Measurements from ENCODE around the gene KBTBD7.

KBTBD7 gene

GRCh38 chr13:41241626-41242025, 47.3 kb upstream of the KBTBD7 start (continued):
- no peak for TF ChIP-seq ZNF518A (tag by site-specific recombination; conservative IDR thresholded peaks at IDR 0.05; ENCODE audit: low read depth)
- no peak for TF ChIP-seq ZNF76 (tag by site-specific recombination; IDR thresholded peaks at IDR 0.05; ENCODE audit: borderline replicate concordance, low read depth)
- no peak for TF ChIP-seq ZNF18 (tag by site-specific recombination; IDR thresholded peaks at IDR 0.05)
- TF ChIP-seq, protein P1, sequence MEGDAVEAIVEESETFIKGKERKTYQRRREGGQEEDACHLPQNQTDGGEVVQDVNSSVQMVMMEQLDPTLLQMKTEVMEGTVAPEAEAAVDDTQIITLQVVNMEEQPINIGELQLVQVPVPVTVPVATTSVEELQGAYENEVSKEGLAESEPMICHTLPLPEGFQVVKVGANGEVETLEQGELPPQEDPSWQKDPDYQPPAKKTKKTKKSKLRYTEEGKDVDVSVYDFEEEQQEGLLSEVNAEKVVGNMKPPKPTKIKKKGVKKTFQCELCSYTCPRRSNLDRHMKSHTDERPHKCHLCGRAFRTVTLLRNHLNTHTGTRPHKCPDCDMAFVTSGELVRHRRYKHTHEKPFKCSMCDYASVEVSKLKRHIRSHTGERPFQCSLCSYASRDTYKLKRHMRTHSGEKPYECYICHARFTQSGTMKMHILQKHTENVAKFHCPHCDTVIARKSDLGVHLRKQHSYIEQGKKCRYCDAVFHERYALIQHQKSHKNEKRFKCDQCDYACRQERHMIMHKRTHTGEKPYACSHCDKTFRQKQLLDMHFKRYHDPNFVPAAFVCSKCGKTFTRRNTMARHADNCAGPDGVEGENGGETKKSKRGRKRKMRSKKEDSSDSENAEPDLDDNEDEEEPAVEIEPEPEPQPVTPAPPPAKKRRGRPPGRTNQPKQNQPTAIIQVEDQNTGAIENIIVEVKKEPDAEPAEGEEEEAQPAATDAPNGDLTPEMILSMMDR (tag by site-specific recombination; IDR thresholded peaks at IDR 0.05) = no peak
- TF ChIP-seq, protein P2, sequence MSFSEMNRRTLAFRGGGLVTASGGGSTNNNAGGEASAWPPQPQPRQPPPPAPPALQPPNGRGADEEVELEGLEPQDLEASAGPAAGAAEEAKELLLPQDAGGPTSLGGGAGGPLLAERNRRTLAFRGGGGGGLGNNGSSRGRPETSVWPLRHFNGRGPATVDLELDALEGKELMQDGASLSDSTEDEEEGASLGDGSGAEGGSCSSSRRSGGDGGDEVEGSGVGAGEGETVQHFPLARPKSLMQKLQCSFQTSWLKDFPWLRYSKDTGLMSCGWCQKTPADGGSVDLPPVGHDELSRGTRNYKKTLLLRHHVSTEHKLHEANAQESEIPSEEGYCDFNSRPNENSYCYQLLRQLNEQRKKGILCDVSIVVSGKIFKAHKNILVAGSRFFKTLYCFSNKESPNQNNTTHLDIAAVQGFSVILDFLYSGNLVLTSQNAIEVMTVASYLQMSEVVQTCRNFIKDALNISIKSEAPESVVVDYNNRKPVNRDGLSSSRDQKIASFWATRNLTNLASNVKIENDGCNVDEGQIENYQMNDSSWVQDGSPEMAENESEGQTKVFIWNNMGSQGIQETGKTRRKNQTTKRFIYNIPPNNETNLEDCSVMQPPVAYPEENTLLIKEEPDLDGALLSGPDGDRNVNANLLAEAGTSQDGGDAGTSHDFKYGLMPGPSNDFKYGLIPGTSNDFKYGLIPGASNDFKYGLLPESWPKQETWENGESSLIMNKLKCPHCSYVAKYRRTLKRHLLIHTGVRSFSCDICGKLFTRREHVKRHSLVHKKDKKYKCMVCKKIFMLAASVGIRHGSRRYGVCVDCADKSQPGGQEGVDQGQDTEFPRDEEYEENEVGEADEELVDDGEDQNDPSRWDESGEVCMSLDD (tag by site-specific recombination; IDR thresholded peaks at IDR 0.05) = no peak
- TF ChIP-seq, protein P3, sequence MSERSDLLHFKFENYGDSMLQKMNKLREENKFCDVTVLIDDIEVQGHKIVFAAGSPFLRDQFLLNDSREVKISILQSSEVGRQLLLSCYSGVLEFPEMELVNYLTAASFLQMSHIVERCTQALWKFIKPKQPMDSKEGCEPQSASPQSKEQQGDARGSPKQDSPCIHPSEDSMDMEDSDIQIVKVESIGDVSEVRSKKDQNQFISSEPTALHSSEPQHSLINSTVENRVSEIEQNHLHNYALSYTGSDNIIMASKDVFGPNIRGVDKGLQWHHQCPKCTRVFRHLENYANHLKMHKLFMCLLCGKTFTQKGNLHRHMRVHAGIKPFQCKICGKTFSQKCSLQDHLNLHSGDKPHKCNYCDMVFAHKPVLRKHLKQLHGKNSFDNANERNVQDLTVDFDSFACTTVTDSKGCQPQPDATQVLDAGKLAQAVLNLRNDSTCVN (tag by site-specific recombination; optimal IDR thresholded peaks at IDR 0.05) = no peak
- no peak for TF ChIP-seq ZFP3 (tag by site-specific recombination; IDR thresholded peaks at IDR 0.05; ENCODE audit: low read depth)
- no peak for TF ChIP-seq ZNF132 (tag by site-specific recombination; IDR thresholded peaks at IDR 0.05; ENCODE audit: borderline replicate concordance)

GRCh38 chr13:41236369-41236768, 42.0 kb upstream of the KBTBD7 start:
- TF ChIP-seq ZNF488 (tag by site-specific recombination; IDR thresholded peaks at IDR 0.05) = no peak
- no peak for TF ChIP-seq ZIC2 (tag by site-specific recombination; IDR thresholded peaks at IDR 0.05)
- 0 out of 2 replicates have a peak, but pooled peaks have one; percentile 26 for TF ChIP-seq FEZF1 (tag by site-specific recombination; IDR thresholded peaks at IDR 0.05)
- no peak for TF ChIP-seq MYNN (tag by site-specific recombination; IDR thresholded peaks at IDR 0.05; ENCODE audit: borderline replicate concordance)
- no peak overlapping the region for H3K4me3 ChIP-seq (ENCODE audit: low read depth, low read length)
- no peaks in the 10 kb centered on the region for H3K4me1 ChIP-seq (ENCODE audit: control insufficient read depth, insufficient read depth, low read length)
- H3K27ac ChIP-seq (ENCODE audit: extremely low read depth, low read depth, low read length) = no peak overlapping the region
- CTCF ChIA-PET = no interaction called here
- peaks cover 0 to 4% of the 10 kb centered on the region in 2 experiments; a peak in 1 of 3 replicates for H3K36me3 ChIP-seq (ENCODE audit: control insufficient read depth in 2 of 2, insufficient read depth in 1 of 2, low read length in 2 of 2)
- no peaks in the 10 kb centered on the region for H3K9me3 ChIP-seq (ENCODE audit: control insufficient read depth, insufficient read depth, low read depth, low read length)
- POLR2A ChIA-PET = no interaction called here

Measured in HEK293 (cell line).